NCI-H2171 (cell line): Measurements from ENCODE around the gene ZNF524.

Experiments used
- DNase-seq: peaks from one replicate; lab custom pipeline; 2025; lab: John Stamatoyannopoulos, UW

ZNF524 gene

DNA sequence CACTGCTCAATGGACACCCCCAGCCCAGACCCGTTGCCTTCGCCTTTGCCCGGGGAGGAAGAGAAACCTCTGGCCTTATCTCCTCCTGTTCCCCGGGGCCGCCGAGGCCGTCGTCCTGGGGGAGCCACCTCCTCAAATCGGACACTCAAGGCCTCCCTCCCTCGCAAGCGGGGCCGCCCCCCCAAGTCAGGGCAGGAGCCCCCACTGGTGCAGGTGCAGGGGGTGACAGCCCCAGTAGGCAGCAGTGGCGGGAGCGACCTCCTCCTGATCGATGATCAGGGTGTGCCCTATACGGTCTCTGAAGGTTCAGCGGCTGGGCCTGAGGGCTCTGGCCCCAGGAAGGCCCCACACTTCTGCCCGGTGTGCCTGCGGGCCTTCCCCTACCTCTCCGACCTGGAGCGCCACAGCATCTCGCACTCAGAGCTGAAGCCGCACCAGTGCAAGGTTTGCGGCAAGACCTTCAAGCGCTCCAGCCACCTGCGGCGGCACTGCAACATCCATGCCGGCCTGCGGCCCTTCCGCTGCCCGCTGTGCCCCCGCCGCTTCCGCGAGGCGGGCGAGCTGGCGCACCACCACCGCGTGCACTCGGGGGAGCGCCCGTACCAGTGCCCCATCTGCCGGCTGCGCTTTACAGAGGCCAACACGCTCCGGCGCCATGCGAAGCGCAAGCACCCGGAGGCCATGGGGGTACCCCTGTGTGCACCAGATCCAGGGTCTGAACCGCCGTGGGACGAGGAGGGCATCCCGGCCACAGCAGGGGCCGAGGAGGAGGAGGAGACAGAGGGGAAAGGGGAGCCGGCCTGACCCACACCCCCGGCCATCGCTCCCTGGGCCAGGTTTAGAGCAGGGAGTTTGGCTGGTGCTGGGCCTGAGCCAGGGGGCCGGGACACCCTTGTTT, 2.3 kb downstream of the ZNF524 start:
- DNase-seq: no peak

DNA sequence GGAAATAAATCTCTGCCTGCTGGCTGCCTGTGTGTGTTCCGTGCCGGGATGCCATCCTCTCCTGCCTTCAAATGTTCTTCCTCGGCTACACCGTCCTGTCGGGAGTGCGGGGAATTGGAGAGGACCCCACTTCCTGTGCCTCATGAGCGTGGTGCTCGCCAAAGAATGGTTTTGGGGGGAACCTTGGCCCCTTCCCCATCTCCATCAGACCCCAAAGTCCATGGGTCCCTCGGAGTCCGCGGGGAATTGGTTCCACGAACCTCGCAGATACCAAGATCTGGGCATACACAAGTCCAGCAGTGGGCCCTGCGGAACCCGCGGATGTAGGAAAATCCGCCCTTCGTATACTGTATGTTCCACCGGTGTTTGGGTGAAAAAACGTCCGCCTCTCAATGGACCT, 3.0 kb downstream of the ZNF524 start:
- no peak for DNase-seq

DNA sequence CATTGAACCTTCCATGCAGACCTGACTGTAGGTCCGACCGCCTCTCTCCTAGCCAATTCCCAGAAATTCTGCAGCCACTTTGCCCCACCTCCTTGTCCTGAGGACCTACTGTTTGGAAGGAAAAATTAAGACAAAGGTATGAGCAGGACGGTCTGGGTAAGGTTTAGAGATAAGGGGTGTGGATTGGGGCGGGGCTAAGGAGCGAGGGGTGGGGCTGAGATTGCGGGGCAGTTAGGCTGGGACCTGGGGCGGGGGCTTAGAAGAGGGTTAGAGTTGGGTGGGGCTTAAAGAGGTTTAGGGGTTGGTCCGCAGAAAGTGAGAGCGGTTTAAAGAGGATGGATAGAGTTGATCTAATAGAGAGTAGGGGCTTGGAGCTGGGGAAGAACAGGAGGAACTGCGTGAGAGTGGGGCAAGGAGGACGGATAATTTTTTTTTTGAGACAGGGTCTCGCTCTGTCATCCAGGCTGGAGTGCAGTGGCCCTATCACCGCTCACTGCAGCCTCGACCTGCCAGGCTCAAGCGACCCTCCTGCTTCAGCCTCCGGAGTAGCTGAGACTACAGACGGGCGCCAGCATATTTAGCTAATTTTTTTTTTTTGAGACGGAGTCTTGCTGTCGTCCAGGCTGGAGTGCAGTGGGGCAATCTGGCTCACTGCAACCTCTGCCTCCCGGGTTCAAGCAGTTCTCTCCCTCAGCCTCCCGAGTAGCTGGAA, 3.6 kb downstream of the ZNF524 start:
- DNase-seq: no peak

DNA sequence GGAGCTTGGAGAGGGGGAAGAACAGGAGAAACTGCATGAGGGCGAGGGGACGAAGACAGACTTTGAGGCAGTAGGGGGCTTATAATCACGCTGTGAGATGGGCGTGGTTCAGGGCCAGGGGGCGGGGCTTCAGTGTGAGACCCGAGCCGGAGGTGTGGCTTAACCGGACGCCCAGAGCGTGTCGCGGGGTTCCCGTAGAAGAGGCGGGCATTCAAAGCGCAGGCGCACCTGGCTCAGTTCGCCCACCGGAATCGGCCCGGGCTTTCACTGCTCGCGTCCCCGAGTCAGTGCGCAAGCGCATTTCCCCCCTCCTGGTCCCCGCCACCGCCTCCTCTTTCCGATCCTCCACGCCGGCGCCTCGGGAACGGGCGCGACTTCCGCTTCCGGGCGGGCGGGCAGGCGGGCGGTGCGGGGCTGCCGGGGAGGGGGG, 5.1 kb downstream of the ZNF524 start:
- peak; percentile 98 for DNase-seq

DNA sequence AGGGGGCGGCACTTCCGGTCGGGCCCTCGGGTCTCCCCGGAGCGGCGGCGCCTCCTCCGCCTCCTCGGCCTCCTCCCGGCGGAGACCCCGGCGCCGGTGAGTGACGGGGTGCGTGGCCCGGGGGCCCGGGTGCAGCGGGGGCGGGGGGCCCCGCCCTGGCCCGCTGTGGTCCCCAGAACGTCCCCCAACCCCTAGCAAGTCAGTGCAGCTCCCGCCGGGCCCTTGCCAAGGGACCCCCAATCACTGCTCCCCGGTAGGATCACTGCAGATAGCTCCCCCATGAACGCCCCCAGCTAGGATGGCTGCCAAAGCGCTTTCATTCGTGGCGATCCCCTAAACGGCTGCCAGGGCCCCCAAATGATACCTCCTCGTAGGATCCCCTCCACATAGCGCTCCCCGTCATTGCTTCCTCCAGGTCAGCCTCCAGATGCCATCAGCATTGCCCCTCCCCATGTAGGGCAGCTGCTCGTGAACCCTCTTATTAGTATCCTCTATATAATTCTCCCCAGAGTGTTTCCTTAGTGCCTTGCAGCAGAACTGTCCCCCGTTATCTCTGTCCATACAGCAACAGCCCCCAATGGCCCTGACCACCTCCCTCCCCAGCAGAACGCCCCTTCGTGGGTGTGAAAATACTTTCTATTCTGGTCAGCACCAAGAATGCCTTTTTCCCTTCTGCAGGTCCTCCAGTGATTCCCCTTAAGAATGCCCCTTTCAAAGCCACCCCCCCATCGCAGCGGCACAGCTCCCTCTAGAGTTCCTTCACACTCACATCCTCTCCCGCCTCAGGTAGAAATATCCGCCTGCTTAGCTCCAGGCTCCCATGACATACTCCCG, 5.8 kb downstream of the ZNF524 start, which contains the start of gene ZNF865:
TSS of gene ZNF865 (plus strand) at position 11 of the 834 bp plus-strand sequence. CDS start 7,972 bp downstream, outside the sequence.
- DNase-seq: peak; percentile 56

DNA sequence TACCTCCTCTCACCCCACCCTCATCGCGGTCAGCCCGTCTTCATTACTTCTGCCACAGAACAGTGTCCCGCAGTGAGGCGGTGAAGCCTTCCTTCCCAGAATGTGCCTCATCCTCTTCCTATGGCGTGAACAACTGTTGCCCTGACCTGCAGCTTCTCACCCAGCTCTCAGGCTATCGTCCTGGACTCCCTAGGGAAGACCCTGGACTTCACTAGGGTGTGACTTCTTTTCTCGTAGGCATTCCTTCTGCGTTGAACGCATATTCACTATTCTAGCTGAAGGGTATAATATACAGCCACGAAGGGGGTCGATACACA, 6.3 kb downstream of the ZNF524 start:
- DNase-seq: no peak

DNA sequence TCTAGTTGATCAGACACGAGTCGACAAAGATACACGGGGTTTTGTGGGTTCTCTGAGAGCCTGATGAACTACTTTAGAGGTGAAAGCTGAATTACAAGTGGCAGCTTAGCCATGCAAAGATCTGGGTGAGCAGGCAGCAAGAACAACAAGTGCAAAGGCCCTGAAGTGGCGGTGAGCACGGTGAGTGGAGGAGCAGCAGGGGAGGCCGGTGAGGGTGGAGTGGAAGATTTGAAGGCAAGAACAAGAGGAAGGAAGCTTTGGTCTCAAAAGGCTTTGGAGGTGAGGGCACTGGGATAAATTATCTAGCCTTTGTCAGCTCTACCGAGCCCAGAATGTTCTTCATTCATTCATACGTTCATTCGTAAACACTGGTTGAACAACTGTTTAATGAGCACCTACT, 6.7 kb downstream of the ZNF524 start:
- DNase-seq: no peak

DNA sequence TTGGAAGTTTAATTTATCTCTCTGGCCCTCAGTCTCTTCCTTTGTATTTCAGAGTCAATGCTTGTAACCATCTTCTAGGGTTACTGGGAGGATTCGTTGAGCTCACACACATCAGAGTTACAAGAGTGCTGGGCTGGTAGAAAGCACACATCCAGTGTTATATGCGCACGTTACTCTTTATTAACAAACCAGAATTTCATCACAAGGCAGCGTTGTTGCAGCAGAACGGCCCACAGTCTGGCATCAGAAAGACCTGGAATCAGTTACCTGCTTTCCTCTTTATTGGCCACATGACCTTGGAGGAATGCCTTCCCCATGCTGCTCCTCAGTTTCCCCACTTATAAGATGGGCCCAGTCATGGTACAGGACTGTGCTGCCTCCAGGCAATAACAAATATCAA, 9.2 kb downstream of the ZNF524 start:
- DNase-seq: no peak

DNA sequence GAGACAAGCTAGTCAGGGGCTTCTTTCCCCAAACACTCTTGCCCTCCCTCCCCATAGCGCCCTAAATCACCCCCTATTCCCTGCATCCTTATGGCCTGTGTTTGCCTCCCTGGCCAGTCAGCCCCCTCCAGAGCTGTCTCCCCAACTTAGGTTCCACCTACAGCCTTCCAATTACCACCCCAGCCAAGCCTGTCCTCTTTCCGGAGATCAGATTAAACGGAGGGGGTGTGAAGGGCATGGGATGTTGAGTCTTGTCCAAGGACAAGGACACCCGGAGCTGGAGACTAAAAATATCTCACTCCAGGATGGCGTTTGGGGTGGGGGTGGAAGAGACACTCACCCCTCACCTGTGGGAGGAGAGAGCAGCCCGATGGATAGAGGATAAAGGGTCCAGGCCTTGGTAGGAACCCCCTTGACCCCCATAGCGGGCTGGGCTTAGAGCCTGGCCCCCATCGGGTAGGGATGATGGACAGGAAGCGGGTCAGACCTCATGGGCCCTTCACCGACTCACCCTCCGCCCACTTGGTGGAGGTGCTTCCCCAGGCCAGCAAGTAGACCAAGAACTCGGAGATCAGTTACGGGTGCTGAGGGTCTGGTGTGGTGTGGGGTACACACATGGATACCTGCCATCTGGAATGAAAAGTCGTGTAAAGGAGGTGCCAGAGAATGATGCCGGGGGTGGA, 11.4 kb downstream of the ZNF524 start:
- DNase-seq: no peak

DNA sequence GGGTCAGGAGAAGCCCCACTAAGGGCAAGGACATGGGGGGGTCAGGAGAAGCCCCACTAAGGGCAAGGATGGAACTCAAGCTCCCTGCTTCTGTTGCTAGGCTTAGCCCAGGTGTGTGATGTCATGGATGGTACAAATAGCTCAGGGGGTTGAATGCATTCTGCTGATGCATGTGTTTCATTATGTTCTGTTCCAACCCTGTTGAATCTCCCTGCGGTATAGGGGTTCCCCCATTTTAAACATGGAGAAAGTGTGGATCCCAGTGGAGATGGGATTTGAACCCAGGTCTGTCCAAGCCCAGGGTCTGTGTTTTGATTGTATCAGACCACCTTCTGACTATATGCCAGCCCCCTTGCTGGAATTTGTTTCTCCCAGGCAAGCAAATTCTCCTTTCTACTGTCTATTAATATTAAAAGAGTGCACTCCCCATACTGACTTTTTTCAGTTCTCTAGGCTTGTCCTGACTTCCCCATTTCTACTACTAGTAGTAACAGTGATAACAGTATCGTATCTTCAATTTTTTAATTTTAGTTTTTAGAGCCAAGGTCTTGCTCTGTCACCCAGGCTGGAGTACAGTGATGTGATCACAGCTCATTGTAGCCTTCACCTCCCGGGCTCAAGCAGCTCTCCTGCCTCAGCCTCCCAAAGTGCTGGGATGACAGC, 12.0 kb downstream of the ZNF524 start:
- no peak for DNase-seq

DNA sequence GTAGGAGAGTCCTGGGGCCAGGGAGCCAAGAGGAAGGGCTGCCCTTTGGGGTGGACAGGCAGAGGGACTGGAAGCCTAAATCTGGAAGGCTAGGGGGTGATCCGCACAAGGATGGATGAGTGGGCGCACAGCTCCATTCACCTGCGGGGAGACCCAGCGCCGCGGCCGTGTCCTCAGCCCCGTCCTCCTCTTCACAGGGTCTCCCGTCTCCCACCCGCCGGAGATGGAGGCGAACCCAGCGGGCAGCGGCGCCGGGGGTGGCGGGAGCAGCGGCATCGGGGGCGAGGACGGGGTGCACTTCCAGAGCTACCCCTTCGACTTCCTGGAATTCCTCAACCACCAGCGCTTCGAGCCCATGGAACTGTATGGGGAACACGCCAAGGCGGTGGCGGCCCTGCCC, 13.3 kb downstream of the ZNF524 start:
- DNase-seq: no peak

DNA sequence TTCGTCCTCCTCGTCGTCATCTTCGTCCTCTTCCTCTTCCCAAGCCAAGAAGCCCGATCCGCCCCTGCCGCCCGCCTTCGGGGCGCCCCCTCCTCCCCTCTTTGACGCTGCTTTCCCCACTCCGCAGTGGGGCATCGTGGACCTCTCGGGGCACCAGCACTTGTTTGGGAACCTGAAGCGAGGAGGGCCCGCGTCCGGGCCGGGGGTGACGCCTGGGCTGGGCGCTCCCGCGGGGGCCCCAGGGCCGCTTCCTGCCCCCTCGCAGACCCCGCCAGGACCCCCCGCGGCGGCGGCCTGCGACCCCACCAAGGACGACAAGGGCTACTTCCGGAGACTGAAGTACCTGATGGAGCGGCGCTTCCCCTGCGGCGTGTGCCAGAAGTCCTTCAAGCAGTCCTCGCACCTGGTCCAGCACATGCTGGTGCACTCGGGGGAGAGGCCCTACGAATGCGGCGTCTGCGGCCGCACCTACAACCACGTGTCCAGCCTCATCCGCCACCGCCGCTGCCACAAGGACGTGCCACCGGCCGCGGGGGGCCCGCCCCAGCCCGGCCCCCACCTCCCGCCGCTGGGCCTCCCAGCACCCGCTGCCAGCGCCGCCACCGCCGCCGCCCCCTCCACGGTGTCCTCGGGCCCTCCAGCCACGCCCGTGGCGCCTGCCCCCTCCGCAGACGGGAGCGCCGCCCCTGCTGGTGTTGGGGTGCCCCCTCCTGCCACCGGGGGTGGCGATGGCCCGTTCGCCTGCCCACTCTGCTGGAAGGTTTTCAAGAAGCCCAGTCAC, 14.0 kb downstream of the ZNF524 start:
- no peak for DNase-seq

DNA sequence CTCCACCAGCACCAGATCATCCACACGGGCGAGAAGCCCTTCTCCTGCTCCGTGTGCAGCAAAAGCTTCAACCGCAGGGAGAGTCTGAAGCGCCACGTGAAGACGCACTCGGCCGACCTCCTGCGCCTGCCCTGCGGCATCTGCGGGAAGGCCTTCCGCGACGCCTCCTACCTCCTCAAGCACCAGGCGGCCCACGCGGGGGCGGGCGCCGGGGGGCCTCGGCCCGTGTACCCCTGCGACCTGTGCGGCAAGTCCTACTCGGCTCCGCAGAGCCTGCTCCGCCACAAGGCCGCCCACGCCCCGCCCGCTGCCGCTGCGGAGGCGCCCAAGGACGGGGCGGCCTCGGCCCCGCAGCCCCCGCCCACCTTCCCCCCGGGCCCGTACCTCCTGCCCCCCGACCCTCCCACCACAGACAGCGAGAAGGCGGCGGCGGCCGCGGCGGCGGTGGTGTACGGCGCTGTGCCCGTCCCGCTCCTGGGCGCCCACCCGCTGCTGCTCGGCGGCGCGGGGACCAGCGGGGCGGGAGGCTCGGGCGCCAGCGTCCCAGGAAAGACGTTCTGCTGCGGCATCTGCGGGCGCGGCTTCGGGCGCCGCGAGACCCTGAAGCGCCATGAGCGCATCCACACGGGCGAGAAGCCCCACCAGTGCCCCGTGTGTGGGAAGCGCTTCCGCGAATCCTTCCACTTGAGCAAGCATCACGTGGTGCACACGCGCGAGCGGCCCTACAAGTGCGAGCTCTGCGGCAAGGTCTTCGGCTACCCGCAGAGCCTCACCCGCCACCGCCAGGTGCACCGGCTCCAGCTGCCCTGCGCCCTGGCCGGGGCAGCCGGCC, 14.8 kb downstream of the ZNF524 start:
- DNase-seq: no peak

DNA sequence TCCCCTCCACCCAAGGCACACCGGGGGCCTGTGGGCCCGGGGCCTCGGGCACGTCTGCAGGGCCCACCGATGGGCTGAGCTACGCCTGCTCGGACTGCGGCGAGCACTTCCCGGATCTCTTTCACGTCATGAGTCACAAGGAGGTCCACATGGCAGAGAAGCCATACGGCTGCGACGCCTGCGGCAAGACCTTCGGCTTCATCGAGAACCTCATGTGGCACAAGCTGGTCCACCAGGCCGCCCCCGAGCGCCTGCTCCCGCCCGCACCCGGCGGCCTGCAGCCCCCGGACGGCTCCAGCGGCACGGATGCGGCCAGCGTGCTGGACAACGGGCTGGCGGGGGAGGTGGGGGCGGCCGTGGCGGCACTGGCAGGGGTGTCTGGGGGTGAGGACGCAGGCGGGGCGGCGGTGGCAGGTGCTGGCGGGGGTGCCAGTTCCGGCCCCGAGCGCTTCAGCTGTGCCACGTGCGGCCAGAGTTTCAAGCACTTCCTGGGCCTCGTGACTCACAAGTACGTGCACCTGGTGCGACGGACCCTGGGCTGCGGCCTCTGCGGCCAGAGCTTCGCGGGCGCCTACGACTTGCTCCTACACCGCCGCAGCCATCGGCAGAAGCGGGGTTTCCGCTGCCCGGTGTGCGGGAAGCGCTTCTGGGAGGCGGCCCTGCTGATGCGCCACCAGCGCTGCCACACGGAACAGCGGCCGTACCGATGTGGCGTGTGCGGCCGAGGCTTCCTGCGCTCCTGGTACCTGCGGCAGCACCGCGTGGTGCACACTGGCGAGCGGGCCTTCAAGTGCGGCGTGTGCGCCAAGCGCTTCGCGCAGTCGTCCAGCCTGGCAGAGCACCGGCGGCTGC, 15.7 kb downstream of the ZNF524 start:
- no peak for DNase-seq

DNA sequence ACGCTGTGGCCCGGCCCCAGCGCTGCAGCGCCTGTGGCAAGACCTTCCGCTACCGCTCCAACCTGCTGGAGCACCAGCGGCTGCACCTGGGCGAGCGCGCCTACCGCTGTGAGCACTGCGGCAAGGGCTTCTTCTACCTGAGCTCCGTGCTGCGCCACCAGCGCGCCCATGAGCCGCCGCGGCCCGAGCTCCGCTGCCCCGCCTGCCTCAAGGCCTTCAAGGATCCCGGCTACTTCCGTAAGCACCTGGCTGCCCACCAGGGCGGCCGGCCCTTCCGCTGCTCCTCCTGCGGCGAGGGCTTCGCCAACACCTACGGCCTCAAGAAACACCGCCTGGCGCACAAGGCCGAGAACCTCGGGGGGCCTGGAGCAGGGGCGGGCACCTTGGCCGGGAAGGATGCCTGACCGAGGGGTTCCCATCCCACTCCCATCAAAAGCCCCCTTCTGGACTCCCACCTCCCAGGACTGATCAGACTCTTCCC, 16.3 kb downstream of the ZNF524 start:
- no peak for DNase-seq

DNA sequence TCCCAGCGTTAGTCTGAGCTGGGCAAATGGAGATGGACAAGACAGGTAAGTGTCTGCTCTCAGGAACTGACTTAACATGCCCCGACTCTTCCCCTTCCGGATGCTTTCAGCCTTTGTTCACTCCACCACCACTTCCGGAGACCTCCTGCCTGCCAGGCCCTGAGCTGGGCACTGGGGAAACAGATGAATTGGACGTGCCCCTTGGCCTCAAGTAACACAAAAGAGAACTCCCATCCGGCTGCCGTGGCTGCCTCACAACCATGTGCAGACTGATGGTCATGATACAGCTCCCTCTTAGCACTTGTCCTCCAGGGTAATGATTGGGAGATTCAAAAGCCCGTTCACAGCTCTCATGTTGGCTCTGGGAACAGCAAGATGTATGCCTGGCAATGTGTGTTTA, 17.3 kb downstream of the ZNF524 start:
- DNase-seq: no peak

DNA sequence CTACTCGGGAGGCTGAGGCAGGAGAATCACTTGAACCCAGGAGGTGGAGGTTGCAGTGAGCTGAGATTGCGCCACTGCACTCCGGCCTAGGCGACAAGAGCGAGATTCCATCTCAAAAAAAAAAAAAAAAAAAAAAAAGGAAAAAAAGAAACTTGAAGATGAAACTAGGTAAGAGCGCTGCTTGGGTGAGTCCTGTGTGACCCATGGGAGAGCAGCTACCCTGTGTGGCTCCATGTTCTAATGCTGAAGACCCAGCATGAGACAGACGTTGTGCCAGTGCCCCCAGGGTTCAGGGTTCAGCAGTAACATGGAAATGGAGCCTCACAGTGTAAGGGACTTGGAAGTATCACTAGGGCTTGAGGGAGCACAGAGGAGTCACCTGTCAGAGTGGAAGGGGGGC, 18.3 kb downstream of the ZNF524 start:
- no peak for DNase-seq

DNA sequence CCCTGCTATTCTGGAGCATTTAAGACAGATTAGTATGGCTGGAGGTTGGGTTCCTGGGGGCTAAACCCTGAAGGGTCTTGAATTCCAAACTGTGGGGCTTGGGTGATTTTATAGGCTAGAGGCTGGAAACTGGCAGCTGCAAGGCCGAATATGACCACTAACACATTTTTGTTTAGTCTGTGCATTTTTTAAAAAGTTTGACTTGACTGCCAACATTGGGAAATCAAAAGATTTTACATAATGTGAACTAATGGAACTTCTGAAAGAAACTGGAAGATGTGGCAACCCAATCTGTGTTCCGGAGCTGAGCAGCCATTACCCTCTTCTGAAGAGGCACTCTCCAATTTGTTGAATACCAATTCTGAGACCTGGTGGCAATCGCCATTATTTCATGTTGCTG, 19.2 kb downstream of the ZNF524 start:
- no peak for DNase-seq
